ENCODE measurements around the gene CDH18.

CDH18 gene

GRCh38 chr5:19987612-19988361, at the start of gene CDH18:
CDH18 (minus strand) TSS chr5:19988200; CDS start chr5:19838986, 149,214 bp downstream.
- Histone ChIP-seq H3K9me3 (ENCODE audit: control insufficient read depth, insufficient read depth, low read length) (no peaks in the 10 kb centered on the region), H3K4me1 (ENCODE audit: insufficient read depth, low read length) (no peaks in the 10 kb centered on the region), H3K9ac (ENCODE audit: low read depth, low read length) (peak within 1 kb of the TSS; percentile 66), H3K36me3 (ENCODE audit: insufficient read depth, low read length) (no peaks in the 10 kb centered on the region)

DNA sequence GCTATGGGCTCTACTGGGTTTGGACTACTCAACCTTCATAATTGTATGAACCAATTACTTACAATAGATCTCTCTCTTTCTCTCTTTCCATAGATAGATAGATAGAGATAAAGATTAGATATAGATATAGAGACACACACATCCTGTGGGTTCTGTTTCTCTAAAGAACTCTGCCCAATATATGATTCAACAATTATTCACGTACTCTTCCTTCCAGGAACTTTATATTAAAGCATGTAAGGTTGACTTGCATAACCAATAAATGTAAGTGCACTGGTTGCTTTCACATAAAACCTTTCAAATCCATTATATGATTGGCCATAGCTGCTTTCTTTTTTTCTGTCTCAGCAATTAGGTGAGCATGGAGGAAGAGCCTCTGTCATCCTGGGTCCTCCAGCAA, 46.7 kb upstream of the CDH18 start:
- Histone ChIP-seq H3K36me3 (ENCODE audit: insufficient read depth, low read length) (no peaks in the 10 kb centered on the region), H3K9ac (ENCODE audit: low read depth, low read length) (no peak overlapping the region), H3K9me3 (ENCODE audit: control insufficient read depth, insufficient read depth, low read length) (peaks cover 5% of the 10 kb centered on the region; the same call in 1 of the 2 replicates), H3K4me1 (ENCODE audit: insufficient read depth, low read length) (no peaks in the 10 kb centered on the region)

DNA sequence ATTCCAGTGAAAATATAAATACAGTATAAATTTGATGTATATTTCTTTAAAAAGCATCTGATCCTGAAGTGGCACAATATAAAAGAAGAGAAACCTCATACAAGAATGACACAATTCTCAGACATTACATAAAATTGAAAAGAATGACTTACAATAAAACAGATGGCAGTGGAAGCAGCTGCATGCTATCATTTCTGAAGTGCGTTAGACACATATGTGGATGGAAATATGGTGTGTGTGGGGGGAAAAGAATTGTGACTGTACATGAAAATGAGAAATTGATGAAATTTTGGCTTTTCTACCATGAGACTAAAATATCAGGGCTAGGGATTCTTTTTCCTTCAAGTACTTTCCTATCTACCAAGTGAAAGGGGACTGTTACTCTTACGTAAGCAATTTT, 45.9 kb upstream of the CDH18 start:
- Histone ChIP-seq H3K9me3 (ENCODE audit: control insufficient read depth, insufficient read depth, low read length) (peaks cover 5% of the 10 kb centered on the region; the same call in 1 of the 2 replicates), H3K4me1 (ENCODE audit: insufficient read depth, low read length) (no peaks in the 10 kb centered on the region), H3K9ac (ENCODE audit: low read depth, low read length) (no peak overlapping the region), H3K36me3 (ENCODE audit: insufficient read depth, low read length) (no peaks in the 10 kb centered on the region)

- peaks cover 5% of the 10 kb centered on the region; the same call in 1 of the 2 replicates for H3K9me3 ChIP-seq (ENCODE audit: control insufficient read depth, insufficient read depth, low read length)
- no peaks in the 10 kb centered on the region for H3K36me3 ChIP-seq (ENCODE audit: insufficient read depth, low read length)
- H3K4me1 ChIP-seq (ENCODE audit: insufficient read depth, low read length) = no peaks in the 10 kb centered on the region
- no peak overlapping the region for H3K9ac ChIP-seq (ENCODE audit: low read depth, low read length)
Observed at GRCh38 chr5:20032896-20033295, 44.9 kb upstream of the CDH18 start.

- H3K36me3 ChIP-seq (ENCODE audit: insufficient read depth, low read length) = no peaks in the 10 kb centered on the region
- H3K9ac ChIP-seq (ENCODE audit: low read depth, low read length) = no peak overlapping the region
- no peaks in the 10 kb centered on the region for H3K4me1 ChIP-seq (ENCODE audit: insufficient read depth, low read length)
- peaks cover 5% of the 10 kb centered on the region; the same call in 1 of the 2 replicates for H3K9me3 ChIP-seq (ENCODE audit: control insufficient read depth, insufficient read depth, low read length)
Observed at GRCh38 chr5:20030125-20030524, 42.1 kb upstream of the CDH18 start.

- Histone ChIP-seq H3K9ac (ENCODE audit: low read depth, low read length) (no peak overlapping the region), H3K4me1 (ENCODE audit: insufficient read depth, low read length) (no peaks in the 10 kb centered on the region), H3K36me3 (ENCODE audit: insufficient read depth, low read length) (no peaks in the 10 kb centered on the region), H3K9me3 (ENCODE audit: control insufficient read depth, insufficient read depth, low read length) (no peaks in the 10 kb centered on the region)
Observed at GRCh38 chr5:20029266-20029665, 41.3 kb upstream of the CDH18 start.

GRCh38 chr5:20028506-20028905, 40.5 kb upstream of the CDH18 start:
- Histone ChIP-seq H3K9me3 (ENCODE audit: control insufficient read depth, insufficient read depth, low read length) (no peaks in the 10 kb centered on the region), H3K9ac (ENCODE audit: low read depth, low read length) (no peak overlapping the region), H3K4me1 (ENCODE audit: insufficient read depth, low read length) (no peaks in the 10 kb centered on the region), H3K36me3 (ENCODE audit: insufficient read depth, low read length) (no peaks in the 10 kb centered on the region)

GRCh38 chr5:20023686-20024180, 35.7 kb upstream of the CDH18 start:
- H3K9me3 ChIP-seq (ENCODE audit: control insufficient read depth, insufficient read depth, low read length) = no peaks in the 10 kb centered on the region; the same call in none of the 2 replicates

GRCh38 chr5:20020247-20020646, 32.2 kb upstream of the CDH18 start:
- Histone ChIP-seq H3K36me3 (ENCODE audit: insufficient read depth, low read length) (no peaks in the 10 kb centered on the region), H3K4me1 (ENCODE audit: insufficient read depth, low read length) (no peaks in the 10 kb centered on the region), H3K9me3 (ENCODE audit: control insufficient read depth, insufficient read depth, low read length) (peaks cover 4% of the 10 kb centered on the region), H3K9ac (ENCODE audit: low read depth, low read length) (no peak overlapping the region)

More at GRCh38 chr5:20023686-20024180, 35.7 kb upstream of the CDH18 start:
- Histone ChIP-seq H3K36me3 (ENCODE audit: insufficient read depth, low read length) (no peaks in the 10 kb centered on the region), H3K9ac (ENCODE audit: low read depth, low read length) (no peak overlapping the region), H3K4me1 (ENCODE audit: insufficient read depth, low read length) (no peaks in the 10 kb centered on the region)

GRCh38 chr5:20017021-20017420, 29.0 kb upstream of the CDH18 start:
- no peak overlapping the region for H3K9ac ChIP-seq (ENCODE audit: low read depth, low read length)
- no peaks in the 10 kb centered on the region for H3K4me1 ChIP-seq (ENCODE audit: insufficient read depth, low read length)
- peaks cover 4% of the 10 kb centered on the region for H3K9me3 ChIP-seq (ENCODE audit: control insufficient read depth, insufficient read depth, low read length)
- no peaks in the 10 kb centered on the region for H3K36me3 ChIP-seq (ENCODE audit: insufficient read depth, low read length)

DNA sequence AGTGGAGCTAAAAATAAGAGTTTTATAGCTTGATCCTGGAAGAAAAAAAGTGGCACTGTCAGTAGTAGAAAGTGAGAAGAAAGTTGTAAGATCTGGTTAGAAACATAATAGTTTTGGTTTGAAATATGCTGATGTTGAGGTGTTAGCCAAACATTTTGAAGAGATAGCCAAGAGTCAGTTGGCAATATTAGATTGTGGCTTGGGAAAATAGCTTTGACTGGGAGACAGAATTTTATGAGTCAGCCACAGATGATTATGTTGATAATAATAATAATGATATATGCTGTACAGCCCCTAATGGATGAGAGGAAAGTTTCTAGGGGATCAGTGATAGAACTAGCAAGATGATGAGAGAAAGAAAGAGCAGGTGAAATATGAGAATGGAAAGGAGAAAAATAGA, 12.4 kb upstream of the CDH18 start:
- Histone ChIP-seq H3K4me1 (ENCODE audit: insufficient read depth, low read length) (no peaks in the 10 kb centered on the region), H3K9ac (ENCODE audit: low read depth, low read length) (no peak overlapping the region), H3K9me3 (ENCODE audit: control insufficient read depth, insufficient read depth, low read length) (no peaks in the 10 kb centered on the region), H3K36me3 (ENCODE audit: insufficient read depth, low read length) (no peaks in the 10 kb centered on the region)

- Histone ChIP-seq H3K9me3 (ENCODE audit: control insufficient read depth, insufficient read depth, low read length) (no peaks in the 10 kb centered on the region), H3K9ac (ENCODE audit: low read depth, low read length) (peak overlapping the region; percentile 66; the same call in 1 of the 2 replicates), H3K36me3 (ENCODE audit: insufficient read depth, low read length) (no peaks in the 10 kb centered on the region), H3K4me1 (ENCODE audit: insufficient read depth, low read length) (no peaks in the 10 kb centered on the region)
Observed at GRCh38 chr5:19988457-19988856, 457 bp upstream of the CDH18 start.

- no peak overlapping the region for H3K9ac ChIP-seq (ENCODE audit: low read depth, low read length)
Observed at GRCh38 chr5:19986806-19987205, 1.2 kb downstream of the CDH18 start.

GRCh38 chr5:19986031-19986619, 1.9 kb downstream of the CDH18 start:
- Histone ChIP-seq H3K4me1 (ENCODE audit: insufficient read depth, low read length) (no peaks in the 10 kb centered on the region), H3K9ac (ENCODE audit: low read depth, low read length) (no peak overlapping the region), H3K9me3 (ENCODE audit: control insufficient read depth, insufficient read depth, low read length) (no peaks in the 10 kb centered on the region), H3K36me3 (ENCODE audit: insufficient read depth, low read length) (no peaks in the 10 kb centered on the region)

More at GRCh38 chr5:19986806-19987205, 1.2 kb downstream of the CDH18 start:
- no peaks in the 10 kb centered on the region for H3K9me3 ChIP-seq (ENCODE audit: control insufficient read depth, insufficient read depth, low read length)
- H3K36me3 ChIP-seq (ENCODE audit: insufficient read depth, low read length) = no peaks in the 10 kb centered on the region
- H3K4me1 ChIP-seq (ENCODE audit: insufficient read depth, low read length) = no peaks in the 10 kb centered on the region

DNA sequence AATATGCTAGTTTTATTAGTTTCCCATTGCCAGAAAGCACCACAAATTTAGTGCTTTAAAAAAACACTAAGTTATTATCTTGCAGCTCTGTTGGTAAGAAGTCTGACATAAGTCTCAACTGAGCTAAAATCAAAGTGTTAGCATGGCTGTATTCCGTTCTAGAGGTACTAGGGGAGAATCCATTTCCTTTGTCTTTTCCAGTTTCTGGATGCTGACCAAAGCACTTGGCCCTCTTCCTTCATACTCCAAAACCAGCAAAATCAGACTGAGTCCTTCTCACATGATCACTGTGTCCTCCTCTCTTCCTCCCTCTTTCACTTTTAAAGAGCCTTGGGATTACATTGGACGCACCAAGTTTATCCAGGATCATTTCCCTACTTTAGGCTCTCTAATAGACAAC, 9.5 kb downstream of the CDH18 start:
- no peaks in the 10 kb centered on the region for H3K9me3 ChIP-seq (ENCODE audit: control insufficient read depth, insufficient read depth, low read length)
- no peaks in the 10 kb centered on the region for H3K4me1 ChIP-seq (ENCODE audit: insufficient read depth, low read length)
- no peaks in the 10 kb centered on the region for H3K36me3 ChIP-seq (ENCODE audit: insufficient read depth, low read length)
- H3K9ac ChIP-seq (ENCODE audit: low read depth, low read length) = no peak overlapping the region

All from ES-I3 (cell line).